GM12872 (cell line): Measurements from ENCODE around the gene CAMK1D.

Source experiments
- TF ChIP-seq, protein P1 (sequence below): IDR thresholded peaks from 3 replicates; pipeline ENCODE4 v1.5.1; 2011; ENCODE audit warnings: low read depth, mild to moderate bottlenecking, low read length, moderate library complexity; ENCODE audit not compliant: insufficient read depth

CAMK1D gene

DNA sequence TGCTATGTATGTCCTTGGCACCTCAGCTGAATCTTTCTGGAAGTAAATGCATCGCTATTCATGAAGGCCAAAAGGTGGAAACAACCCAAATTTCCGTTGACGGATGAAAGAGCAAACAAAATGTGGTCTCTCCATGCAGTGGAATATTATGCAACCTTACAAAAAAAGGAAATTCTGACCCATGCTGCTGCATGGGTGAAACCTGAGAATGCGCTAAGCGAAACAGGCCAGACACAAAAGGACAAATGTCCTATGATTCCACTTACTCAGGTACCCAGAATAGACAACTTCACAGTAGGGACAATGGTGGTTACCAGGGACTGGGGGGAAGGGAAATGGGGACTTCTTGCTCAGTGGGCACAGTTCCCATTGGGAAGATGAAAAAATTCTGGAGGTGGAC lies 158.8 kb downstream of the CAMK1D start:
- TF ChIP-seq, protein P1, sequence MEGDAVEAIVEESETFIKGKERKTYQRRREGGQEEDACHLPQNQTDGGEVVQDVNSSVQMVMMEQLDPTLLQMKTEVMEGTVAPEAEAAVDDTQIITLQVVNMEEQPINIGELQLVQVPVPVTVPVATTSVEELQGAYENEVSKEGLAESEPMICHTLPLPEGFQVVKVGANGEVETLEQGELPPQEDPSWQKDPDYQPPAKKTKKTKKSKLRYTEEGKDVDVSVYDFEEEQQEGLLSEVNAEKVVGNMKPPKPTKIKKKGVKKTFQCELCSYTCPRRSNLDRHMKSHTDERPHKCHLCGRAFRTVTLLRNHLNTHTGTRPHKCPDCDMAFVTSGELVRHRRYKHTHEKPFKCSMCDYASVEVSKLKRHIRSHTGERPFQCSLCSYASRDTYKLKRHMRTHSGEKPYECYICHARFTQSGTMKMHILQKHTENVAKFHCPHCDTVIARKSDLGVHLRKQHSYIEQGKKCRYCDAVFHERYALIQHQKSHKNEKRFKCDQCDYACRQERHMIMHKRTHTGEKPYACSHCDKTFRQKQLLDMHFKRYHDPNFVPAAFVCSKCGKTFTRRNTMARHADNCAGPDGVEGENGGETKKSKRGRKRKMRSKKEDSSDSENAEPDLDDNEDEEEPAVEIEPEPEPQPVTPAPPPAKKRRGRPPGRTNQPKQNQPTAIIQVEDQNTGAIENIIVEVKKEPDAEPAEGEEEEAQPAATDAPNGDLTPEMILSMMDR: no peak

DNA sequence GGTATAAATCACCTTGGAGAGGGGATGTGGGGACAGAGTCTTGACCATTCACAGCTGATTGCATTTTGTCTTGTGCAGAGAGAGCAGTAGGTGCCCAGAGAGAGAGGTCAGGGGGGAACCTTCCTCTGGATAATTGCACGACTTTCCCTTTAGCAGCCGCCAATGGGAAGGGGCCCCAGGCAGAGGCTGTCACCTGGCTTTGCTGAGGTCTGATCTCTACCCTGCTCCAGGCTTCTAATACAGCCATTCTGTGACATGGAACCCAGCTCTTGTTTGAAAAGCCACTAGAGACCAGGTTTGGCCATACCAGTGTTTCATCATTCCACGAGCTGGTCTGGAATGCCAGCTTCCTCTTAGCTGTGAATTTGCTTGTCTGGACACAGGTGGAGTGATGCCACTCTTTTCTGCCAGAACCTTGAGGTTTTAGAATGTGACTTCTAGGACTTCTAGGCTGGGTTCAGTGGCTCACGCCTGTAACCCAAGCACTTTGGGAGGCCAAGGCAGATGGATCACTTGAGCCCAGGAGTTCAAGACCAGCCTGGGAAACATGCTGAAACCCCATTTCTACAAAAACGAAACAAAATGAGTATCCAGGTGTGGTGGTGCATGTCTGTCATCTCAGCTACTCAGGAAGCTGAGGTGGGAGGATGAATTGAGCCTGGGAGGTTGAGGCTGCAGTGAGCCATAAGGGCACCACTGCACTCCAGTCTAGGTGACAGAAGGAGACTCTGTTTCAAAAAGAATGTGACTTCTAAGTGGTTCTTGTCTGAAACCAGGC lies 159.9 kb downstream of the CAMK1D start:
- TF ChIP-seq, protein P1: no peak

DNA sequence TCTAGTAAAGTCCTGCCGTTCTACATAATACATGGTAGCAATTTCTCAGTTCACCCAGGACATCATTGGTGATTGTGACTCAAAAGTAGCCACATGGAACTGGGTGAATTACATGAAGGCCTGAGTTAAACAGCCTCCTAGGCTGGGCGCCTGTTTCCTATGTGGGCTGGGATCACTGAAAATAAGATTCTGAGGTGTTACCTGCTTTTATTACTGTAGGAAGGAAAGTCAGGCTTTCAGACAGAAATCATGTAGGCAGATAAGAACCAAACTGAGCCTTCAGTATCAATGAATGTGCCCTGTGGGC lies 160.4 kb downstream of the CAMK1D start:
- TF ChIP-seq, protein P1: no peak

DNA sequence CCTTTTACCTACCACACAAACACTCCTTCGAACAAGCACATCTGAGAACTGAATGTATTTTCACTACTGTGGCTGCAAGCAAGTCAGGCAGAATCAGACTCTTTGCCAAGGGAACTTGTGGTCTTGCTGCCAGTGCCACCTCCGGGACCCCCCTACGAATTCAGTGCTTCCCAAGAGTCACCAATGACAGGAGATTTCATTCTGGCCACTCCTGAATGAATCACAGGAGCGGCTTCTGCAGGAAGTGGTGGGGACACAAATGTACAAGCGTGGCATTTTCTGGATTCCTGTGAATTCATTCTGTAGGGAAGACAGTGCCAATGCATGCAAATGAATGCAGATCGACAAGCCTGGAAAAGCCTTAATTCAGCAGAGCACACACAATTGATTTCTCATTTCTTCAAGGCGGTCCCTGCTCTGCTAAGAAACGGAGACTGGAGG lies 161.2 kb downstream of the CAMK1D start:
- TF ChIP-seq, protein P1: no peak

DNA sequence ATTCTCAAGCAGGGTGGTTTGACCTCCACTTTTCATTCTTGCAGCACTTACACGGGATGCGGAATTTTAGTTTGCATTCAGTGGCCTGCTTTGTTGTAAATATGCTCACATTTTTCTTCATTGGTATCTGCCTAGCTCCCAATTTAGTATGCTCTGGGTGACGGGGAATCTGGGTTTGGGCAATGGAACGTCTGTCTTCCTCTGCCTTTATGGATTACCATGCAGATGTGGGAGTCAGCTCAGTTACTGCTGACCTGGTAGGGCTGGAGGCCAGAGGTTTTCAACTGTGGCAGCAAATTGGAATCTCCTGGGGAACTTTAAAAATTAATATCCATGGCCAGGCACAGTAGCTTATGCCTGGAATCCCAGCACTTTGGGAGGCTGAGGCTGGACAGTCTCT lies 161.6 kb downstream of the CAMK1D start:
- TF ChIP-seq, protein P1: no peak

DNA sequence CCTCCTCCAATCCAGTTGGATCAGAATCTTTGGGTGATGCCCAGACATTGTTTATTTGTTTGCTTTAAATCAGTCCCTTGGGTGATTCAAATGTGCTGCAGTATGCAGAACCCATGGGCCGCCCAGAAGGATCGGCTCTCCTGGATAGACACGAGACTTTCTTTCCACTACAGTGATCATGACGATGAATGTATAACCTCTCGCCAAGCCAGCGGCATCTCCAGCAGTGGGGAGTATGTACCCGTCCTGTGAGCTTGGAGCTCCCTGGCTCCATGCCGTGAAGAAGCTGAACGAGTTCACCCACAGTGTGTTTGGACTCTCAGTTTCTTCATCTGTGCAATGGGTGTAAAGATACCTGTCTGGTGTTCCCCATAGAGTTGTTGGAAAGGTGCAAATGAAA lies 162.3 kb downstream of the CAMK1D start:
- TF ChIP-seq, protein P1: no peak

DNA sequence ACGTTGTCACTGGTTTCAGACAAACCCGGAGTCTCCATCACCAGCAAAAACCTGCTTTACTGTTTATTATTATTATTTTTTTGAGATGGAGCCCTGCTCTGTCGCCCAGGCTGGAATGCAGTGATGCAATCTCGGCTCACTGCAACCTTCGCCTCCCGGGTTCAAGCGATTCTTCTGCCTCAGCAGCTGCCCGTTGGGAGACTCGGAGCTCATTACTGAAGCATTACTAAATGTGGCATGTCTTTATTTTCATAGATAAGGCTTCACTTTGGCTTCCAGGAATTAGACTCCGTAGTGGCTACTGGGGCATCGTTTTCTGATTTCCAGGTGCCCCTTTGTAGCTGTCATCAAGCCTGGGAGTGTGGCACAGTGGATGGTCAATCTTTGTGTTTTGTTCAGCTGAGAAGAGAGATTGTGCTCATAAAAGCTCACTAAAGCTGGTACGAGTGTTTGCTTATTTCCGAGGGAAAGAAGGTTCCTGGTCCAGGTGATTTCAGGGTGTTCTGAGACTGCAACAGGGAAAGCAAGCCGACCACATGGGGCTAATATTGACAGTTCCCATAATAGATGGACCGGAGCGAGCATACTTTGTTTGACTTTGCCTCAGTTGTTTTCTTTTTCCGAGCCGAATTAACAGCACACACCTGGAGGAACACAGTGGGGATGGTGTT lies 163.1 kb downstream of the CAMK1D start:
- TF ChIP-seq, protein P1: no peak
